HepG2 (cell line): Measurements from ENCODE around the gene BABAM1. TPM values are rescaled to one million over a fixed set of nuclear protein-coding genes. Genes with fewer than 3 reads are reported as not detected.

Experiments used
- FOXA1 ChIP-seq, 2 experiments: fragments of 450-650 bp in 1 of 2; sonication (generic) in 1 of 2; formaldehyde crosslinking in 1 of 2; IDR thresholded peaks; 2 replicates each; pipeline versions ENCODE4 v1.4.0 to v1.6.1; 2016 to 2020; ENCODE audit warnings: missing genetic modification reagents in 1 of 2
- FOXK2 ChIP-seq: fragments of 450-650 bp; IDR thresholded peaks from 2 replicates; pipeline ENCODE4 v1.6.1; 2016
- GATA4 ChIP-seq: sonication (generic); IDR thresholded peaks from 2 replicates; pipeline ENCODE4 v1.6.1; 2016; ENCODE audit warnings: antibody characterized with exemption, low read depth, borderline replicate concordance
- SETDB1 ChIP-seq: sonication (generic); formaldehyde crosslinking; IDR thresholded peaks from 2 replicates; pipeline ENCODE4 v1.5.1; 2020; ENCODE audit warnings: missing genetic modification reagents, mild to moderate bottlenecking, borderline replicate concordance
- SRY ChIP-seq: sonication (generic); formaldehyde crosslinking; IDR thresholded peaks from 2 replicates; pipeline ENCODE4 v1.8.0; 2022; ENCODE audit warnings: mild to moderate bottlenecking, missing genetic modification reagents
- ZBTB21 ChIP-seq: sonication (generic); formaldehyde crosslinking; IDR thresholded peaks from 2 replicates; pipeline ENCODE4 v1.4.0; 2020; ENCODE audit warnings: missing genetic modification reagents
- ZNF317 ChIP-seq: sonication (generic); formaldehyde crosslinking; IDR thresholded peaks from 2 replicates; pipeline ENCODE4 v1.5.0; 2020; ENCODE audit warnings: mild to moderate bottlenecking, missing genetic modification reagents
- polyA plus RNA-seq, 8 experiments: library from polyadenylated mRNA; depleted of rRNA in 3 of 8; stranded (reverse) in 7 of 8; unstranded in 1 of 8; fragments of >200 nt; fragmentation: Illumina TruSeq in 4 of 8; extraction: Trizol in 4 of 8; gene quantifications; 2 replicates each; pipeline versions ENCODE4 v1.2.1 to v1.2.3, GENCODE V29; 2011 to 2016; ENCODE audit warnings: low read depth in 4 of 8, missing spikeins in 1 of 8, mixed read lengths in 1 of 8; ENCODE audit not compliant: insufficient read depth in 1 of 8
- total RNA-seq, 5 experiments: library from RNA; depleted of rRNA; stranded (reverse); fragments of >200 nt; fragmentation: Illumina TruSeq; extraction: Trizol; gene quantifications; 2 replicates each; pipeline ENCODE4 v1.2.3, GENCODE V29; 2016; ENCODE audit warnings: low read depth in 1 of 5
- TF ChIP-seq, protein P1 (sequence below): sonication (generic); formaldehyde crosslinking; IDR thresholded peaks from 2 replicates; pipeline ENCODE4 v1.5.0; 2020; ENCODE audit warnings: mild to moderate bottlenecking, missing genetic modification reagents
- TF ChIP-seq, protein P2 (sequence below): sonication (generic); formaldehyde crosslinking; IDR thresholded peaks from 2 replicates; pipeline ENCODE4 v1.4.0; 2020; ENCODE audit warnings: missing genetic modification reagents, borderline replicate concordance
- TF ChIP-seq, protein P3 (sequence below): sonication (generic); formaldehyde crosslinking; IDR thresholded peaks from 2 replicates; pipeline ENCODE4 v1.4.0; 2020; ENCODE audit warnings: missing genetic modification reagents, borderline replicate concordance
- TF ChIP-seq, protein P4 (sequence below), 2 experiments: sonication (generic) in 1 of 2; formaldehyde crosslinking in 1 of 2; IDR thresholded peaks; 2 replicates each; pipeline versions ENCODE4 v1.4.0 to v1.6.1; 2018 to 2020; ENCODE audit warnings: missing genetic modification reagents in 2 of 2, borderline replicate concordance in 1 of 2, low read depth in 1 of 2, mild to moderate bottlenecking in 1 of 2, missing biosample characterization in 1 of 2

BABAM1 gene
- total and polyA plus RNA-seq, 2 of the 13 experiments (the other 11 are each of a cell fraction or from before 2014, with no cell fraction given), result 70.0 to 82.0 TPM

DNA sequence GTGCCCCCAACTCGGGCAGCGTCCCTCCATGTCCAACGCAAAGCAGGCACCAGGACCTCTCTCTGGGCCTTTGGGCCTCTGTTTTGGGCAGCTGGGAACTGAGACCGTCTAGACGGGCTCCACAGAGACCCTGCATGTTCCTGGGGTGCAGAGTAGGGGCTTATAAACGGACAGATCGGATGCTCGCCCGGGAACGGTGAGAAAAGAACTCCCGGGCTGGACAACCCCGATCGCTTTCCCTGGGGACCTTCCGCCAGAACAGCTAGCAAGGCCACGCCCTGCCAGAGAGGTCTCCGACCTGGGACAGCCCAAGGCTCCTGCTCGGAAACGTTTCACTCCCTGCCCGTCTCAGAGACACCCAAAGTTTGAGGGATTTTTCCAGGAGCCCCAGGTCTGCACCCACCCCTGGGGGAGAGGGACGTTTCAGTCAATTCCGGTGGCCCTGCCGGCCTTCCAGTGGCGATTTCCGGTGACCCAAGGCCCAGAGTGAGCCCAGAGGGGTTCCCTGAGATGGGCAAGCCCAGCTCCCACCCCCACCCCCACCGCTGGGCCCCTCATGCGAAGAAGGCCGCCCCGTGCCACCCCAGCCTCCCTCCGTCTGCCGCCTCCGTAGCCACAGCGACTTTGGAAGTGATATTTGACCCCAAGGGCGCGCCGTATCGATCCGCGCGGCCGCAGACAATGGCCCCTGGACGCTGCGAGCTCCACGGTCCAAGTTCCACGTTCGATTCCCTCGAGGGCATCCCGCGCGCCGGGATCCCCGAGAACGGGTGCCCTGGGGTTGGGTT, 23.2 kb upstream of the BABAM1 start (continued):
- TF ChIP-seq, protein P1, sequence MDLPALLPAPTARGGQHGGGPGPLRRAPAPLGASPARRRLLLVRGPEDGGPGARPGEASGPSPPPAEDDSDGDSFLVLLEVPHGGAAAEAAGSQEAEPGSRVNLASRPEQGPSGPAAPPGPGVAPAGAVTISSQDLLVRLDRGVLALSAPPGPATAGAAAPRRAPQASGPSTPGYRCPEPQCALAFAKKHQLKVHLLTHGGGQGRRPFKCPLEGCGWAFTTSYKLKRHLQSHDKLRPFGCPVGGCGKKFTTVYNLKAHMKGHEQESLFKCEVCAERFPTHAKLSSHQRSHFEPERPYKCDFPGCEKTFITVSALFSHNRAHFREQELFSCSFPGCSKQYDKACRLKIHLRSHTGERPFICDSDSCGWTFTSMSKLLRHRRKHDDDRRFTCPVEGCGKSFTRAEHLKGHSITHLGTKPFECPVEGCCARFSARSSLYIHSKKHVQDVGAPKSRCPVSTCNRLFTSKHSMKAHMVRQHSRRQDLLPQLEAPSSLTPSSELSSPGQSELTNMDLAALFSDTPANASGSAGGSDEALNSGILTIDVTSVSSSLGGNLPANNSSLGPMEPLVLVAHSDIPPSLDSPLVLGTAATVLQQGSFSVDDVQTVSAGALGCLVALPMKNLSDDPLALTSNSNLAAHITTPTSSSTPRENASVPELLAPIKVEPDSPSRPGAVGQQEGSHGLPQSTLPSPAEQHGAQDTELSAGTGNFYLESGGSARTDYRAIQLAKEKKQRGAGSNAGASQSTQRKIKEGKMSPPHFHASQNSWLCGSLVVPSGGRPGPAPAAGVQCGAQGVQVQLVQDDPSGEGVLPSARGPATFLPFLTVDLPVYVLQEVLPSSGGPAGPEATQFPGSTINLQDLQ (CRISPR knock-in tag), result peak; percentile 57; the same call in 1 of the 2 replicates
- TF ChIP-seq SETDB1 (CRISPR knock-in tag) (no peak), SRY (no peak), ZBTB21 (CRISPR knock-in tag) (no peak), ZNF317 (CRISPR knock-in tag) (no peak), FOXK2 (no peak), FOXA1 (IDR thresholded peaks at IDR 0.05) (no peak), FOXA1 (CRISPR knock-in tag; IDR thresholded peaks at IDR 0.05) (no peak), GATA4 (no peak)
- TF ChIP-seq, protein P2, sequence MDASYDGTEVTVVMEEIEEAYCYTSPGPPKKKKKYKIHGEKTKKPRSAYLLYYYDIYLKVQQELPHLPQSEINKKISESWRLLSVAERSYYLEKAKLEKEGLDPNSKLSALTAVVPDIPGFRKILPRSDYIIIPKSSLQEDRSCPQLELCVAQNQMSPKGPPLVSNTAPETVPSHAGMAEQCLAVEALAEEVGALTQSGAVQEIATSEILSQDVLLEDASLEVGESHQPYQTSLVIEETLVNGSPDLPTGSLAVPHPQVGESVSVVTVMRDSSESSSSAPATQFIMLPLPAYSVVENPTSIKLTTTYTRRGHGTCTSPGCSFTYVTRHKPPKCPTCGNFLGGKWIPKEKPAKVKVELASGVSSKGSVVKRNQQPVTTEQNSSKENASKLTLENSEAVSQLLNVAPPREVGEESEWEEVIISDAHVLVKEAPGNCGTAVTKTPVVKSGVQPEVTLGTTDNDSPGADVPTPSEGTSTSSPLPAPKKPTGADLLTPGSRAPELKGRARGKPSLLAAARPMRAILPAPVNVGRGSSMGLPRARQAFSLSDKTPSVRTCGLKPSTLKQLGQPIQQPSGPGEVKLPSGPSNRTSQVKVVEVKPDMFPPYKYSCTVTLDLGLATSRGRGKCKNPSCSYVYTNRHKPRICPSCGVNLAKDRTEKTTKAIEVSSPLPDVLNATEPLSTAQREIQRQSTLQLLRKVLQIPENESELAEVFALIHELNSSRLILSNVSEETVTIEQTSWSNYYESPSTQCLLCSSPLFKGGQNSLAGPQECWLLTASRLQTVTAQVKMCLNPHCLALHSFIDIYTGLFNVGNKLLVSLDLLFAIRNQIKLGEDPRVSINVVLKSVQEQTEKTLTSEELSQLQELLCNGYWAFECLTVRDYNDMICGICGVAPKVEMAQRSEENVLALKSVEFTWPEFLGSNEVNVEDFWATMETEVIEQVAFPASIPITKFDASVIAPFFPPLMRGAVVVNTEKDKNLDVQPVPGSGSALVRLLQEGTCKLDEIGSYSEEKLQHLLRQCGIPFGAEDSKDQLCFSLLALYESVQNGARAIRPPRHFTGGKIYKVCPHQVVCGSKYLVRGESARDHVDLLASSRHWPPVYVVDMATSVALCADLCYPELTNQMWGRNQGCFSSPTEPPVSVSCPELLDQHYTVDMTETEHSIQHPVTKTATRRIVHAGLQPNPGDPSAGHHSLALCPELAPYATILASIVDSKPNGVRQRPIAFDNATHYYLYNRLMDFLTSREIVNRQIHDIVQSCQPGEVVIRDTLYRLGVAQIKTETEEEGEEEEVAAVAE (CRISPR knock-in tag), result no peak
- TF ChIP-seq, protein P3, sequence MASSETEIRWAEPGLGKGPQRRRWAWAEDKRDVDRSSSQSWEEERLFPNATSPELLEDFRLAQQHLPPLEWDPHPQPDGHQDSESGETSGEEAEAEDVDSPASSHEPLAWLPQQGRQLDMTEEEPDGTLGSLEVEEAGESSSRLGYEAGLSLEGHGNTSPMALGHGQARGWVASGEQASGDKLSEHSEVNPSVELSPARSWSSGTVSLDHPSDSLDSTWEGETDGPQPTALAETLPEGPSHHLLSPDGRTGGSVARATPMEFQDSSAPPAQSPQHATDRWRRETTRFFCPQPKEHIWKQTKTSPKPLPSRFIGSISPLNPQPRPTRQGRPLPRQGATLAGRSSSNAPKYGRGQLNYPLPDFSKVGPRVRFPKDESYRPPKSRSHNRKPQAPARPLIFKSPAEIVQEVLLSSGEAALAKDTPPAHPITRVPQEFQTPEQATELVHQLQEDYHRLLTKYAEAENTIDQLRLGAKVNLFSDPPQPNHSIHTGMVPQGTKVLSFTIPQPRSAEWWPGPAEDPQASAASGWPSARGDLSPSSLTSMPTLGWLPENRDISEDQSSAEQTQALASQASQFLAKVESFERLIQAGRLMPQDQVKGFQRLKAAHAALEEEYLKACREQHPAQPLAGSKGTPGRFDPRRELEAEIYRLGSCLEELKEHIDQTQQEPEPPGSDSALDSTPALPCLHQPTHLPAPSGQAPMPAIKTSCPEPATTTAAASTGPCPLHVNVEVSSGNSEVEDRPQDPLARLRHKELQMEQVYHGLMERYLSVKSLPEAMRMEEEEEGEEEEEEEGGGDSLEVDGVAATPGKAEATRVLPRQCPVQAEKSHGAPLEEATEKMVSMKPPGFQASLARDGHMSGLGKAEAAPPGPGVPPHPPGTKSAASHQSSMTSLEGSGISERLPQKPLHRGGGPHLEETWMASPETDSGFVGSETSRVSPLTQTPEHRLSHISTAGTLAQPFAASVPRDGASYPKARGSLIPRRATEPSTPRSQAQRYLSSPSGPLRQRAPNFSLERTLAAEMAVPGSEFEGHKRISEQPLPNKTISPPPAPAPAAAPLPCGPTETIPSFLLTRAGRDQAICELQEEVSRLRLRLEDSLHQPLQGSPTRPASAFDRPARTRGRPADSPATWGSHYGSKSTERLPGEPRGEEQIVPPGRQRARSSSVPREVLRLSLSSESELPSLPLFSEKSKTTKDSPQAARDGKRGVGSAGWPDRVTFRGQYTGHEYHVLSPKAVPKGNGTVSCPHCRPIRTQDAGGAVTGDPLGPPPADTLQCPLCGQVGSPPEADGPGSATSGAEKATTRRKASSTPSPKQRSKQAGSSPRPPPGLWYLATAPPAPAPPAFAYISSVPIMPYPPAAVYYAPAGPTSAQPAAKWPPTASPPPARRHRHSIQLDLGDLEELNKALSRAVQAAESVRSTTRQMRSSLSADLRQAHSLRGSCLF (CRISPR knock-in tag), result no peak
- TF ChIP-seq, protein P4, sequence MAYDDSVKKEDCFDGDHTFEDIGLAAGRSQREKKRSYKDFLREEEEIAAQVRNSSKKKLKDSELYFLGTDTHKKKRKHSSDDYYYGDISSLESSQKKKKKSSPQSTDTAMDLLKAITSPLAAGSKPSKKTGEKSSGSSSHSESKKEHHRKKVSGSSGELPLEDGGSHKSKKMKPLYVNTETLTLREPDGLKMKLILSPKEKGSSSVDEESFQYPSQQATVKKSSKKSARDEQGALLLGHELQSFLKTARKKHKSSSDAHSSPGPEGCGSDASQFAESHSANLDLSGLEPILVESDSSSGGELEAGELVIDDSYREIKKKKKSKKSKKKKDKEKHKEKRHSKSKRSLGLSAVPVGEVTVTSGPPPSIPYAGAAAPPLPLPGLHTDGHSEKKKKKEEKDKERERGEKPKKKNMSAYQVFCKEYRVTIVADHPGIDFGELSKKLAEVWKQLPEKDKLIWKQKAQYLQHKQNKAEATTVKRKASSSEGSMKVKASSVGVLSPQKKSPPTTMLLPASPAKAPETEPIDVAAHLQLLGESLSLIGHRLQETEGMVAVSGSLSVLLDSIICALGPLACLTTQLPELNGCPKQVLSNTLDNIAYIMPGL (CRISPR knock-in tag; IDR thresholded peaks at IDR 0.05; ENCODE audit: borderline replicate concordance in 1 of 2, low read depth in 1 of 2), result peak in 1 of 2 experiments; percentile 81; a peak in 3 of 4 replicates
